H1 (cell line): ENCODE data around the gene SPATA7. TPM values are rescaled to one million over a fixed set of nuclear protein-coding genes. Genes with fewer than 3 reads are reported as not detected.

ENCODE experiments used
- CTCF ChIA-PET: fragments of 300-600 bp; sonication (Branson Sonifier 250); formaldehyde crosslinking; loops from one replicate; lab custom pipeline; 2021; ENCODE audit not compliant: partially characterized antibody; lab: Charles Lee
- POLR2A ChIA-PET: fragments of 300-600 bp; sonication (Branson Sonifier 250); formaldehyde crosslinking; loops from one replicate; lab custom pipeline; 2021; ENCODE audit warnings: inconsistent platforms; ENCODE audit not compliant: partially characterized antibody; lab: Charles Lee
- DNase-seq, 2 experiments: peaks; one replicate each; pipeline versions ENCODE4 v3.0.0 to v3.0.0-alpha.2; 2010 to 2022; ENCODE audit warnings: low spot score in 2 of 2, low read depth in 1 of 2, mixed read lengths in 1 of 2
- FAIRE-seq: peaks from 2 replicates; lab custom pipeline; 2011; peaks lifted over from hg19 to GRCh38; lab: Jason Lieb, UNC
- H2AFZ ChIP-seq: 2 replicates; pipeline ENCODE4 v1.8.1; 2012; ENCODE audit warnings: low read length, inconsistent platforms
- H2AK5ac ChIP-seq: 2 replicates; pipeline ENCODE4 v1.6.1; 2013; ENCODE audit warnings: low read depth, low read length
- H2BK120ac ChIP-seq: replicated peaks from 2 replicates; pipeline ENCODE3; 2013; ENCODE audit warnings: low read depth, low read length, inconsistent platforms
- H2BK12ac ChIP-seq: 2 replicates; pipeline ENCODE4 v1.6.1; 2013; ENCODE audit warnings: low read depth, low read length
- H2BK15ac ChIP-seq: 2 replicates; pipeline ENCODE4 v1.6.1; 2013; ENCODE audit warnings: low read length
- H2BK20ac ChIP-seq: 2 replicates; pipeline ENCODE4 v1.6.1; 2013; ENCODE audit warnings: low read length
- H2BK5ac ChIP-seq: 2 replicates; pipeline ENCODE4 v1.6.1; 2013; ENCODE audit warnings: low read depth, low read length
- H3K14ac ChIP-seq: 2 replicates; pipeline ENCODE4 v1.6.1; 2013; ENCODE audit warnings: inconsistent platforms; ENCODE audit not compliant: insufficient read length
- H3K18ac ChIP-seq: 2 replicates; pipeline ENCODE4 v1.6.1; 2013; ENCODE audit warnings: low read length; ENCODE audit errors: extremely low read depth
- H3K23ac ChIP-seq: 2 replicates; pipeline ENCODE4 v1.6.1; 2013; ENCODE audit warnings: inconsistent platforms; ENCODE audit not compliant: insufficient read length
- H3K23me2 ChIP-seq: 2 replicates; pipeline ENCODE4 v1.6.1; 2013; ENCODE audit warnings: low read depth, low read length
- H3K27ac ChIP-seq: 2 replicates; pipeline ENCODE4 v1.6.1; 2011; ENCODE audit warnings: low read depth, low read length, inconsistent platforms
- H3K27me3 ChIP-seq, 4 experiments: replicated peaks in 1 of 4; 1 replicate in 1 of 4; 2 replicates in 3 of 4; pipeline versions ENCODE4 v1.6.1 to v1.8.1; 2011 to 2013; ENCODE audit warnings: low read length in 3 of 4, mild to moderate bottlenecking in 3 of 4, inconsistent platforms in 2 of 4, mixed read lengths in 2 of 4, moderate library complexity in 1 of 4; ENCODE audit not compliant: control insufficient read depth in 3 of 4, insufficient read depth in 3 of 4; ENCODE audit errors: extremely low read depth in 1 of 4
- H3K36me3 ChIP-seq, 4 experiments: 2 replicates each; pipeline versions ENCODE4 v1.6.1 to v1.8.1; 2011 to 2013; ENCODE audit warnings: mild to moderate bottlenecking in 4 of 4, low read length in 3 of 4, moderate library complexity in 2 of 4, control low read depth in 1 of 4, inconsistent platforms in 1 of 4; ENCODE audit not compliant: insufficient read depth in 4 of 4, control insufficient read depth in 2 of 4
- H3K4ac ChIP-seq: replicated peaks from 2 replicates; pipeline ENCODE3; 2013; ENCODE audit warnings: low read length, low read depth, mixed read lengths, inconsistent platforms; ENCODE audit not compliant: insufficient read length
- H3K4me1 ChIP-seq, 4 experiments: replicated peaks in 1 of 4; 1 replicate in 1 of 4; 2 replicates in 3 of 4; pipeline versions ENCODE4 v1.6.1 to v1.8.1; 2011 to 2013; ENCODE audit warnings: low read length in 3 of 4, inconsistent platforms in 2 of 4, mixed read lengths in 1 of 4; ENCODE audit not compliant: insufficient read depth in 4 of 4, control insufficient read depth in 3 of 4
- H3K4me2 ChIP-seq, 2 experiments: 2 replicates each; pipeline versions ENCODE4 v1.6.1 to v1.8.1; 2011 to 2013; ENCODE audit warnings: low read depth in 2 of 2, low read length in 2 of 2, control low read depth in 1 of 2, inconsistent platforms in 1 of 2, mild to moderate bottlenecking in 1 of 2; ENCODE audit not compliant: insufficient read depth in 1 of 2
- H3K4me3 ChIP-seq, 4 experiments: fragments of 200-600, 300-600 bp in 1 of 4; sonication (generic), shearing (Covaris generic), sonication (Bioruptor Twin) in 1 of 4; 2 replicates each; pipeline versions ENCODE4 v1.5.1 to v1.8.1; 2011 to 2016; ENCODE audit warnings: low read length in 4 of 4, low read depth in 3 of 4, control low read depth in 2 of 4, inconsistent platforms in 2 of 4, mild to moderate bottlenecking in 2 of 4, mixed read lengths in 1 of 4, moderate library complexity in 1 of 4; ENCODE audit not compliant: insufficient read depth in 2 of 4; ENCODE audit errors: extremely low read depth in 1 of 4
- H3K56ac ChIP-seq: replicated peaks from 2 replicates; pipeline ENCODE3; 2013; ENCODE audit warnings: low read depth, mild to moderate bottlenecking, mixed read lengths, low read length, inconsistent platforms; ENCODE audit not compliant: insufficient read length
- H3K79me1 ChIP-seq: 2 replicates; pipeline ENCODE4 v1.6.1; 2013; ENCODE audit warnings: low read depth, low read length, control low read depth
- H3K79me2 ChIP-seq, 2 experiments: 2 replicates each; pipeline versions ENCODE4 v1.6.1 to v1.8.1; 2012 to 2013; ENCODE audit warnings: low read length in 2 of 2, mild to moderate bottlenecking in 2 of 2, inconsistent platforms in 1 of 2; ENCODE audit not compliant: insufficient read depth in 2 of 2, control insufficient read depth in 1 of 2
- H3K9ac ChIP-seq, 4 experiments: replicated peaks in 1 of 4; 1 replicate in 1 of 4; 2 replicates in 3 of 4; pipeline versions ENCODE4 v1.6.1 to v1.8.1; 2011 to 2013; ENCODE audit warnings: low read depth in 3 of 4, low read length in 3 of 4, control low read depth in 2 of 4, mild to moderate bottlenecking in 2 of 4, moderate library complexity in 2 of 4, inconsistent platforms in 1 of 4; ENCODE audit errors: extremely low read depth in 1 of 4
- H3K9me3 ChIP-seq, 2 experiments: 2 replicates each; pipeline versions ENCODE4 v1.6.1 to v1.8.1; 2012 to 2013; ENCODE audit warnings: mild to moderate bottlenecking in 2 of 2, moderate library complexity in 2 of 2, control low read depth in 1 of 2, inconsistent platforms in 1 of 2, low read depth in 1 of 2, low read length in 1 of 2, mixed read lengths in 1 of 2; ENCODE audit not compliant: insufficient read depth in 2 of 2
- H4K20me1 ChIP-seq, 2 experiments: replicated peaks in 1 of 2; 2 replicates each; pipeline versions ENCODE3 to v1.8.1; 2011 to 2013; ENCODE audit warnings: inconsistent platforms in 2 of 2, low read length in 2 of 2, mild to moderate bottlenecking in 1 of 2; ENCODE audit not compliant: insufficient read depth in 2 of 2, control insufficient read depth in 1 of 2
- H4K5ac ChIP-seq: 2 replicates; pipeline ENCODE4 v1.6.1; 2013; ENCODE audit warnings: low read length, low read depth, mixed read lengths, inconsistent platforms; ENCODE audit not compliant: insufficient read length
- H4K8ac ChIP-seq: 2 replicates; pipeline ENCODE4 v1.8.0; 2013; ENCODE audit warnings: mild to moderate bottlenecking, moderate library complexity, low read length, inconsistent platforms; ENCODE audit not compliant: insufficient read depth; ENCODE audit errors: extremely low read depth
- H4K91ac ChIP-seq: replicated peaks from 2 replicates; pipeline ENCODE3; 2013; ENCODE audit warnings: low read length, mixed read lengths, inconsistent platforms; ENCODE audit not compliant: insufficient read length
- EGR1 ChIP-seq: IDR thresholded peaks from 2 replicates; pipeline ENCODE4 v1.6.1; 2011; ENCODE audit warnings: low read depth, low read length, borderline replicate concordance
- RAD21 ChIP-seq, 2 experiments: IDR thresholded peaks in 1 of 2; conservative IDR thresholded peaks in 1 of 2; 2 replicates each; pipeline ENCODE4 v1.6.1; 2011; ENCODE audit warnings: low read depth in 2 of 2, low read length in 2 of 2, improper control_type of control experiment in 1 of 2, inconsistent platforms in 1 of 2, mild to moderate bottlenecking in 1 of 2, moderate library complexity in 1 of 2
- RBBP5 ChIP-seq: IDR thresholded peaks from 2 replicates; pipeline ENCODE4 v1.7.1; 2012; ENCODE audit warnings: low read depth, mild to moderate bottlenecking, inconsistent platforms, low read length, moderate library complexity, borderline replicate concordance
- WGBS, 2 experiments: shearing (Covaris generic) in 1 of 2; methylation state at CpG; one replicate each; pipeline versions ENCODE4 v1.1.6 to v1.1.7; 2013 to 2015; ENCODE audit warnings: low lambda C conversion rate in 2 of 2, mixed read lengths in 2 of 2, inconsistent platforms in 1 of 2, low coverage in 1 of 2, missing lambda C conversion rate in 1 of 2; ENCODE audit not compliant: insufficient replicate concordance in 2 of 2, insufficient coverage in 1 of 2, insufficient read length in 1 of 2; ENCODE audit errors: extremely low coverage in 1 of 2, missing lambda C conversion rate in 1 of 2; 5-methylcytosine and 5-hydroxymethylcytosine counted together
- polyA plus RNA-seq, 7 experiments: library from polyadenylated mRNA; depleted of rRNA in 3 of 7; stranded (reverse) in 5 of 7; unstranded in 2 of 7; fragments of >200 nt in 5 of 7; fragments of 200-250 nt in 2 of 7; gene quantifications; 1 replicate in 5 of 7; 2 replicates in 1 of 7; 4 replicates in 1 of 7; pipeline versions ENCODE4 v1.2.1 to v1.2.3, GENCODE V29; 2011 to 2013; ENCODE audit warnings: missing spikeins in 2 of 7, mixed read lengths in 2 of 7
- total RNA-seq: library from RNA; stranded (reverse); fragmentation: NEBNext Ultra II Directional; extraction: Animal tissue kit (Norgen Biotek cat#: 25700); gene quantifications from 2 replicates; pipeline ENCODE4 v1.2.1, GENCODE V29; 2021

The SPATA7 gene
- total and polyA plus RNA-seq, 2 of the 8 experiments (the other 6 are each of a cell fraction or from before 2014, with no cell fraction given) = 3.8 to 6.7 TPM

DNA sequence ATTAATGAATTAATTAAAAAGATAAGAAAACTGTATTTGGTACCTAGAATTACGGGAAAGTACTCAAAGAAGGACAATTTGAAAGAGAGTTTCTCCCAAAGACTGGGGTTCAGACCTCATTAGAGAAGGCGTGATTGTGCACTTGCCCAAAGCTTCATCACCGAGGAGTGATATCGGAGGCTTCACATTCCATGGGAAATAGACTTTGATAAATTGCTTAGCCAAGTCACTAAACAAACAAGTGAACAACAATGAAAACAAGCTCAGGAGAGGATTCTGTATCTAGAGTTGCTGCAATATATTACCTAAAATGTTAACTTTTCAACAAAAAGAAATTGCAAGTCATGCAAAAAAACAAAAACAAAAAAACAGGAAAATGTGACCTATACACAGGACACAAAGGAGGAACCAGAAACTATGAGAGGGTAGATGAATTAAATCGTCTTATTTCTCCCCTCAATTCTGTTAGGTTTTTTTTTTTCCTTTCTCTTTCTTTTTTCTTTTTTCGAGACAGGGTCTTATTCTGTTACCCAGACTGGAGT lies 3.4 kb downstream of the SPATA7 start:
- H3K27me3 ChIP-seq = no peaks in the 10 kb centered on the region; a peak in 1 of 7 replicates
- no peaks in the 10 kb centered on the region for H3K79me1 ChIP-seq
- no peak overlapping the region for H3K4me3 ChIP-seq
- ChIA-PET CTCF (interaction anchor here (1.4 to 2.8 kb wide), 2 partner anchors 9 to 75 kb away, joined by 3 to 9 read pairs; no protein-coding TSS in a partner anchor), POLR2A (interaction anchor here (0.9 kb wide), 1 partner anchor 25 kb away, joined by 3 read pairs; no protein-coding TSS in a partner anchor)
- no peak overlapping the region for H2BK20ac ChIP-seq
- 0 out of 8 replicates have a peak, but pooled peaks cover 0 to 3% (median under 1%) of the 10 kb centered on the region in 4 experiments for H3K36me3 ChIP-seq
- no peak overlapping the region for H2AFZ ChIP-seq
- H2BK12ac ChIP-seq = no peak overlapping the region
- 95% methylated on average over 6 of the region's 6 CpGs; no CpG with 5 or more reads in 1 of the 2 experiments for WGBS, 2 experiments
- no peak overlapping the region for H2BK15ac ChIP-seq
- no peak overlapping the region for H3K27ac ChIP-seq
- no peak overlapping the region for H3K23ac ChIP-seq
- no peak overlapping the region for H3K4ac ChIP-seq
- no peak for FAIRE-seq
- peaks cover 0 to 2% (median 0%) of the 10 kb centered on the region in 4 experiments; a peak in 2 of 7 replicates for H3K4me1 ChIP-seq
- H4K5ac ChIP-seq = no peak overlapping the region
- no peaks in the 10 kb centered on the region for H3K9me3 ChIP-seq
- H3K23me2 ChIP-seq = peaks cover 3% of the 10 kb centered on the region; the same call in 1 of the 2 replicates
- H2AK5ac ChIP-seq = no peak overlapping the region
- H3K9ac ChIP-seq = no peak overlapping the region
- no peak for DNase-seq
- H4K8ac ChIP-seq = no peak overlapping the region
- H3K14ac ChIP-seq = no peak overlapping the region
- no peaks in the 10 kb centered on the region for H3K79me2 ChIP-seq
- no peak overlapping the region for H2BK120ac ChIP-seq
- H2BK5ac ChIP-seq = no peak overlapping the region
- H3K56ac ChIP-seq = no peak overlapping the region
- no peak overlapping the region for H4K91ac ChIP-seq
- H4K20me1 ChIP-seq = no peaks in the 10 kb centered on the region
- H3K18ac ChIP-seq = no peak overlapping the region
- H3K4me2 ChIP-seq = no peak overlapping the region
- TF ChIP-seq EGR1 = no peak
- TF ChIP-seq RBBP5 = no peak
- no peak for TF ChIP-seq RAD21 (IDR thresholded peaks at IDR 0.05 in 1 of 2, conservative IDR thresholded peaks at IDR 0.05 in 1 of 2; ENCODE audit: low read depth in 2 of 2, low read length in 2 of 2)
